Activated T-helper 1 cell treated with Interleukin-2 at 50 U/mL for 16 hours (primary cell): ENCODE measurements around the gene DBH.

Source experiments
- DNase-seq: peaks from one replicate; pipeline ENCODE4 v3.0.0-alpha.2; 2020; ENCODE audit warnings: low read depth

Gene DBH

DNA sequence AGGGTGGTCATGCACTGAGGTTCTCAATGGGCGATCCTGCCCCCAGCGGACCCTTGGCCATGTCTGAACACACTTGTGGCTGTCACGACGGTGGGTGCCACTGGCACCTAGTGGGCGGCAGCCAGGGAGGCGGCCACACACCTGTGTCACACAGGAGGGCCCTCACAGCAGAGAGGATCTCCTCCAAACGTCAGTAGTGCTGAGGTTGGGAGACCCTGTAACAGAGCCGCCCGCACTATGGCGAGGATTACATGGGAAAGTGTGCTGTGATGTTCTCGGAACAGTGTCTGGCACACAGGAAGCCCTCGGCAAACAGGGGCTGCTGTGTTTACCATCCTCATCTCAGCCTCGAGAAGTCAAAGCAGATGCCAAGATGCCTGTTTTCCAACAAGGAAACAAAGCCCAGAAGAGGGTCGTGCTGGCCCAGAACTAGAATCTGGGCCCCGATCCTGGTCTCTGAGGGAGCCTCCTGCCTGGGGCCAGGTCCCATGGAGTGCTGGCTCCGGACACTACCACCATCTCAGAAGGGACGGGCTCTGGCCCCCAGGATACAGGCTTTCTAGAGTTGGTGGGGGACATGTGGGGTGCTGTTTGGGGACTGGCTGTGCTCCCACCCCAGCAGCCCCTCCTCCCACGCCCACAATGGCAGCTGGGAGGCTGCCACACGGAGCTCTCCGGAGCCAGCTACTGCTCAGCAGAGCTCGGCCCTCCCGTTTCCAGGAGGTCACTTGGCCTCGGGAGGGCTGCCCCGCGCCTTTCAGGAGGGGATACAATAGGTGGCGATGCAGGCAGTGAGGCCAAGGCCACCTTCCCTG lies 48.2 kb downstream of the DBH start:
- DNase-seq, result no peak

DNA sequence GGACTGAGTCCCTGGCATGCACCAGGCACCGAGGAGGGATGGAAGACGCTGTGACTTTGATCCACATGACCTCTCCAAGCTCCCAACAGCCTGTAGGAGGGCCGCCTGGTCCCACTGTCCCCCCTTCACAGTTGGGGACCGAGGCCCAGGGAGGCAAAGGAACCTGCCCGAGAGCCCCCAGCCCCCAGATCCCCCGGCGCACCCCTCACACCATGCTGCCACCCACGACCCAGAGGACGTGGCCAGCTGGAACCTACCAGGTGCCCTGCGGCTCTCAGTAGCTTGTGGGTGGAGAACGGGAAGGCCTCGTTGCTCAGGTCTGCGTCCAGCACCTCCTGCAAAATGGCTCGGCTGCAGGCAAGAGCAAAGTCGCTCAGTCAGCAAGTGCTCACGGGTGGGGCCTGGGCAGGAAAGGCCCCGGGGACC lies 48.8 kb downstream of the DBH start:
- no peak for DNase-seq

DNA sequence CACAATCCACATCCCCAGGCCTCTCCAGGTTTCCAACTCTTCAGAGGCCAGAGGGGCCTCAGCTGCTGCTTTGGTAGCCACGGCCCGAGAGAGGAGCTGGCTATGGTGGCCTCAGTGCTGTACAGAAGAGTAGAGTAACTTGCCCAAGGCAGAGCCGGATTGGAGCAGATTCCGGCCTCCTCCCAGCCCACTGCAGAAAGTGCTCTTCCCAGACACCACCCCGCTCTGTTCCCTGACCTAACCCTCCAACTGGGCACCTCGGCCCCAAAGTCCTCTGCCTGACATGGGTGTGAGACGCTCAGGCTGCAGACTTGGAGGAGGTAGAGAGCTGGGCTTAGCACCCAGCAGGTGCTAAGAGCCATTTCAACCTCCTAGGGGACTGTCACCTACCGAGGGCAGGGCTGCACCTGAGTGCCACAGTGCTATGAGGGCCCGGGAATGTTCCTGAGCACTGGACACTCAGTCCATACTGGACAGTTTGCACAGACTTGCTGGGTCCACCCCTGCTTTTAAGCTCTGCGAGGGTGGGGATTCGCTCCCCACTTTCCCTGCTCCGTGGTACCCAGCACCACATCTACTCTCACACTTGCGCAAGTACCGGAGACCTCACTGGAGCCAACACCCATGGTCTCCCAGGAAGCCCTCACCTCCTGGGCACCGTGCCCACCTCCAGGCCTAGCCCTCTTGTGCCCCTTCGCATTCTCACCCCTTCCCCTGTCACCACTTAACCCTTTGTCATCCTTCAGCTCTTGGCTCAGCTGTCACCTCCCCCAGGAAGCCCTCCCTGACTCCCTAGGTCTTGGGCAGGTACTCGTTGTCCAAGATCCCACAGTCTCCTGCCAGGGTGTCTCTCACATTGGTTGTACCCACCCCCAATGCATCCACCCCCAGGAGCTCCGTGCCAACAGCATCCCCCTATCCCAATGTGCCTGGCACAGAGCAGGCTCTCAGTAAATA lies 49.8 kb downstream of the DBH start:
- no peak for DNase-seq

DNA sequence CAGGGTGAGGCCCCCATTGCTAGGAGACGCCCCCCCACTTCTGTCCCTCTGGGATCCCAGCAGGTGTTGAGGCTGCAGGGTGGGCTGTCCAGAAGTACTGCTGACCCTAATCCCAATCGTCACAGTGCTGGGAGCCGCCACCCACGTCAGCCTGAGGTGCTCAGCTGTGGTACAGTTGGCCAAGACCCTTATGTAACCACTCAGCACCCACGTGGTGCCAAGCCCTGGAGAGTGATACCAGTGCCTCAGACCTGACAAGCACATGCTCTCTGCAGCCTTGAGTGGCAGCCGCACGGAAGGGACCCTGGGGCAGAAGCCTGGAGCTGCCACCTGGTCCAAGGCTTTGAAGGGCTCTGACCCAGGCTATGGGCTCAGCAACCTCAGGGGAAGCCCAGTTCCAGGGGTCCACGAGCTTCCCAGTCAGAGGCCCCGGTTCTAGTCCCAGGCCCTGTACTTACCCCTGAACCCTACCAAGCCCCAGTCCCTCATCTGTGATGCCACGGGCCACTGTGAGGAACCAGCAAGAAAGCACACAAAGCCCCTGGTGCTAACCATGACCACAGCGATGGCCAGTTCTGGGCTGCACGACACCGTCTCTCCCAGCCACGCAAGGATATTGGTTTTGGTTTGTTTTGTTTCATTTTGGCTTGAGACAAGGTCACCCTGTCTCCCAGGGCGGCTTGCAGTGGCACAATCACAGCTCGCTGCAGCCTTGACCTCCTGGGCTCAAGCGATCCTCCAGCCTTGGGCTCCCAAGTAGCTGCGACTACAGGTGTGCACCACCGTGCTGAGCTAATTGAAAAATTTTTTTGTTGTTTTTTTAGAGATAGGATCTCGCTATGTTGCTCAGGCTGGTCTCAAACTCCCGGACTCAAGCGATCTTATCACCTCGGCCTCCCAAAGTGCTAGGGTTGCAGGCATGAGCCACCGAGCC lies 50.7 kb downstream of the DBH start:
- no peak for DNase-seq

DNA sequence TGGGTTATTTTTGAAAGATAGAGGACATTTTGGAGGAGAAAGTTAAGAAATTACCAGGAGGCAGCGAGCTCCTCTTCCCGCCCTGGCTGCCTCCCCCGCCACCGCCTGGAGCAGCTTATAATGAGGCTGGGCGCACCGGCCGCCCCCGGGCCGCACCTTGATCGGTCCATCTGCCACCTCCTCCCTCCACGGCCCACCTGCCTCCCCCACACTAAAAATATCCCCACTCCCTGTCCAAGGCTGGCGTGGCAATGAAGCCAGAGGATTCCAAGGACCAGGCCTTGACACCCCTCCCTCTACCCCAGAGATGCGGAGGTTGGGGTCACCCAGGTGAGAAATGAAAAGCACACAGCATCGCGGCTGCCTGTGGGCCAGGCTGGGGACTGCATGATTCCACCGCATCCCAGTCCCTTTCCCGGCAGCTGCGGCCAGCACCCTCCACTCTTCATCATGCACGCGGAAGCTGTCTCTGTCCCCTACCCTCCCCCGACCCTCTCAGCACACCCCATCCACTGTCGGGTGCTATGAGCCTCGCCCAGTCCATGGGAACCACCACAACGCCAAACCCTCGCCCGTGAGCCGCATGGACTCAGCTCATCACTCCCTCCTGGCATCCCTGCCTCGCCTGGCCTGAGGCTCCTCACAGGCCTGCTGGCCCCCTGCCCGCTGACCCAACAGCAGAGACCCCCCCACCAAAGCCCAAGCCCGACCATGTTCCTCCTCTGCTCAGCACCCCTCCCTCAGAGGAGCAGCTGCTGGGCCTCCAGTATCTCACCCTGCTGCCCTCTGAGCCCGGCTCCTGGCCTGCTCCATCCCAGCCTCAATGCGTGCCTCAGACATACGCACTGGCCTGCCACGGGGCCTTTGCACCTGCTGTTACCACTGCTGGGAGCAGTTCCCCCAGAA lies 51.9 kb downstream of the DBH start:
- no peak for DNase-seq

DNA sequence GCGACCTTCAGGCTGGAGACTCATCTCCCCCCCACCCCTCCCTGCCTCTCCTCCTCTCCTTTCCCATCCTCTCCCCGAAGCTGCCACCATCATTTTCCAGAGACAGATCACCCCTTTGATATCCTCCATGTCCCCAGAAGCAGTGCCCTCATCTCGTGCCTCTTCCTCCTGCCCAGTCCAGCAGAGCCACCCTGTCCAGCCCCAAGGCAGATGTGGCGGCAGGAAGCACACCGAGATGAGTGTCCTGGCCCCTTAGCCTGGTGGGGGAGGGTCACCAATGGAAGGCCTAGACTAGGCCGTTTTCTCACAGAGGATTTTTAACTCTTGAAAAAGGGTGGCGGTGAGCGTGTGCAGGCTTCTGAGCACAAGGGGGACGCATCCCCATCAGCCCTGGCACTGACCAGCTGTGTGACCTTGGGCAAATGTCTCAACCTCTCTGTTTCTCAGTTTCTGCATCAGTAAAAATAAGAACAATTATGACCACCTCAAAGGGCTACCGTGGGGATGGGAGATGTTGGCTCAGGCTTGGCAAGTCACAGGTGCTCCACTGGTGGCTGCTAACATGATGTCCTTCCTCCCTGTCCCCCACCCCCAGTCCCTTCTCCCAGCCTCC lies 53.1 kb downstream of the DBH start:
- no peak for DNase-seq

DNA sequence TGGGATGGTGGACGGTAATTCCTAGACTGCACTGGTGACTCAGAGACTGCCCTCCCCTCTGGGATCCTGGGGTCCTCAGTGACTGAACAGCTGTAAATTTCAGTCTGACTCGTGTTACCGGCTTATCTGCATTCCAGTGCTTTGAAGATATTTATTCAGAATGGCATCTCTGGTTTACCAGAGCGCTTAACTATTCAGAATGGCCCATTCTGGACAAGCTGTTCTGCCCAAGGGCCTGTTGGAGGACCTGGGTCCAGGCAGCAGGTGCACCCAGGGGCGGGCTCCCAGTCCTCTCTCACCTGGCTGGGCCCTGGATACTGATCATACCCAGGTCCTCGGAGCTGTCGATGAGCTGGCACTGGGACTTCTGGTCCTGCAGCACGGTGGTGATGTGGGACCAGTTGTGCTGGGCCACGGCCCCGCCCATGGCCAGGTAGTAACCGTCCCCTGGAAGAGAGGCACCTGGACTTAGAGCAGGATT lies 54.0 kb downstream of the DBH start:
- no peak for DNase-seq

DNA sequence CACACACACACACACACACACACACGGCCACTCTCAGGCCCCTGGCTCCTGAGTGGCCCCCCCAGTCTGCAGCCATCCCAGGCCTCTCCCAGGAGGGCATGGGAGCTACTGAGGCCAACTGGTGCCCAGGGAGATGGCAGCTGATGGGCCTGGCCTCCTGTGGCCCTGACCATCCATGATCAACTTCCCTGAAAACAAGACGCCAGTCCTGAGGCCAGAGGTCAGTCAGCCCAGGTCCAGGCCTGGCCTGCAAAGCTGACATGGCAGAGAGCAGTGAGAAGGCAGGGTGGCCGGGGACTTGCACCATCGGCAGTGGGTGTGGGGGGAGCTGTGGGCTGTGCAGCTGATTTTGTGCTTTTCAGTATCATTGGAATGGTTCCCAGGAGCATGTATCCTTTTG lies 55.0 kb downstream of the DBH start:
- no peak for DNase-seq

DNA sequence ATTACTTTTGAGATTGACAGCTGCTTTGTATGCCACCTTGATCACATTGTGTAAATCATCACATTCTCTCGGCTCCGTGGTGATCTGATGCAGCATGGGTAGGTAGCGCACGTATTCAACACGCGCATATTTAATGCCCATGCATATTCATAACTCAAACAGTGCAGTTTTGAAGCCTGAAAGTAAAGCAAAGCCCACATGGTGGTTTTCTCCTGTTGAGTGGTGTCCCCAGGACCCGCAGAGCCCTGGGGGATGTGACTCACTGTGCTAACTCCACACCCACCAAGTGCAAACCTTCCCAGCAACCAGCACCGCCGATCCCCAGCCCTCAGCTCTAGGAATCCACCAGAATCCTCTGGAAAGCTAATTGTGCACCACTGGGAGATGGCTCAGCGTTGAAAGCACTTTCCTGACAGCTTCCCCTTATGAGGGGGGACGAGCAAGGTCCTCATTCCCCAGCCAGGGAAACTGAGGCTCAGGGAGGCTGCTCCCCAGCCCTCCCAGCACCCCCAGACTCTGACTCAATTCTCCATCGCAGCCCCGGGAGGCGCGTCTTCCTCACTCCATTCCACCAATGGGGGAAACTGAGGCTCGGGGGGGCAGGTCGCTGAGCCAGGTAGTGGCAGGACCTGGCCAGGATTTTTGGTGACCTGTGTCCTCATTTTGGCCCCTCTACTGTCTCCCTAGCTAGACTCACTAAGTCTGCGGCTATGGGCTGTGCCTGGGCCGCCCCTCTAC lies 55.6 kb downstream of the DBH start:
- DNase-seq, result no peak

DNA sequence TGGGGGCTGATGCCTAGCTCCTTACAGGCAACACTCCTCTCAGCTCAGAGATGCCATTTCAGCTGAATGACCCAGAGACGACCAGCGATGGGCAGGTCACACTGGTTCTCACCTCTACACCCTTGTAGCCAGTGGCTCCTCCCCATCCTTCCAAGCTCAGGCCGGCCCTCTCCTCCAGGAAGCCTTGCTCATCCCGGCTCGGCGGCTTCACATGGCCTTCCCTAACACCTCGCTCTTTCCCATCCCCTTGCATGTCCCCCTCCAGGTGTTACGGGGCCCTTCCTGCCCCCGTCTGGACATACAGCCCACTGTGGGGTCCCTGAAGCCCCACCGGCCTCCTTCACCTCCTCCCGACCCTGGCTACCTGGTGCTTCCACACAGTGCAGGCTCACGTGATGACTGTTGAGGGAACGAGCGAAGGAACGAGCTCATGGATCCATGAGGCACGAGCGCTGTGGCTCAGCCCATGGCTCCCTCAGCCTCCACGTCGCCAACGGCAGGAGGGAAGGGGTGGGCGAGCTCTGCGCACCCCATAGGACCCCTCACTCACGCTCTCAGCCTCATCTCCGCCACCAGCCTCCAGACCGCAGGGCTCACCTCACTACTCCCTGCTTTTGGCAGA lies 56.3 kb downstream of the DBH start:
- no peak for DNase-seq

DNA sequence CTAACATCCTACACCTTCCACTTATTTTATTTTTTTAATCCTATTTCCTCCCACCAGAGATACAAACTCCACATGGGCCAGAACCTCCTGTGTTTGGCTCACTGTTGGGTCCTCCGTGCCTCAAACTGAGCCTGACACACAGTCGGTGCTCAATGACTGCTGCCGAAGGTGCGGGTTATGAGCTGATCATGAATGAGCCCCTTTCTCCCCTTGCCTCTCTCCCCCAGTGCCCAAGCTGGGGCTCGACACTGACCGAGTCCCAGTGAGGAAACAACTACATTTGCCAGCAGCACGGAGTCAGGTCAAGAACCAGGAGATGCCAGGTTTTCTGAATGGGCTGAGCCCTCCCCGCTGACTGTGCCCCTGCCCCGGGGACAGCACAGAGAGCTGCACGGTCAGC lies 57.0 kb downstream of the DBH start:
- no peak for DNase-seq

DNA sequence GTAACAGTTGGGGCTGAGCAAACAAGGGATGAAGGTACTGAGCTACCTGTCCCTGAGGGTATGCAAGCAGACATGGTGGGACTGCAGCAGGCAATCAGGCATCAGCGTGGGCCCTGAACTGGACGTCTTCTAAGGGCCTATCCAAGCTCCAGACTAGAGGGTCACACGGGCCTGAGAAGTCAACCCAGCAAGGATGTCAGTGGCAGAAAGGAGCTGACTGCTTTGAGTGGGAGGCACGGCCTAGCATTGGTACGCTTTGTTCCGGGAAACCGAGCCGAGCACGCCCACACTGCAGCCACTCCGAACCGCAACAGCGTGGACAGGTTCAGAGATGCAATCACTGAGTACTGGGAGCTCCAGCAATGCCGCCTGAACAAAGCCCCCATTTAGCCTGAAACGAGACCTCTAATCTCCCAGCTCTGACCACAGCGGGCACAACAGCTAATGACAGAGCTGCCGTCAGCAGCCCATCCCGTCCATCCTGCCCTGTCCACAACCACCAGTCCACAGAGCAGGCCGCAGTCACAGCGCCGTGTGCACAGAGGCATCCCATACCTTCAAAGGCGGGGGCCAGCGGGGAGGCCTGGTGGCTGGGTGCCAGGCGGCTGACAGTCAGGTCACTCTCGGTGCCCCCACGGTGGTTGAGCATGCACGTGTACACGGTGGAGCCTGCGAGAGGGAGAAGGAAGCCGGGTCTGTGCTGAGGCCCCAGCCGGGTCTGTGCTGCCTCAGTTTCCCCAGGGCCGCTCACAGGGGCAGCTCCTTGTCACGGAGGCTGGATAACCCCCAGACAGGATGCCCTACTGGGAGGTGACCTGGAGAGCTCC lies 57.8 kb downstream of the DBH start:
- no peak for DNase-seq

DNA sequence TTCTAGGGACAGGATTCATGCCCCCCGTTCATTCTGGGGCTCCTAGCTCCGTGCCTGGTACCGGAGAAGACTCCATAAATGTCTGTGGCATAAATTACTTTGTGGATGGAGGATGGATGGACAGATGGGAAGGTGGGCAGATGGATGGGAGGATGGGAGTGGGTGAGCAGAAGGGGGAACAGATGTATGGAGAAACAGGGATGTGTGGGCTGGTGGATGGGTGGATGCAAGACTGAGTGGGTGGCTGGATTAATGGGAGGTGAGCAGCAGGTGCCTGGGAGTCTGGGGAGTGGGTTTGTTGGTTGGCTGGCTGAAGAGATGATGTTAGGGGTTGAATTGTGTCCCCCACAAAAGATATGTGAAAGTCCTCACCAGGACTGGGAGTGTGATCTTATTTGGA lies 58.5 kb downstream of the DBH start:
- DNase-seq, result no peak

DNA sequence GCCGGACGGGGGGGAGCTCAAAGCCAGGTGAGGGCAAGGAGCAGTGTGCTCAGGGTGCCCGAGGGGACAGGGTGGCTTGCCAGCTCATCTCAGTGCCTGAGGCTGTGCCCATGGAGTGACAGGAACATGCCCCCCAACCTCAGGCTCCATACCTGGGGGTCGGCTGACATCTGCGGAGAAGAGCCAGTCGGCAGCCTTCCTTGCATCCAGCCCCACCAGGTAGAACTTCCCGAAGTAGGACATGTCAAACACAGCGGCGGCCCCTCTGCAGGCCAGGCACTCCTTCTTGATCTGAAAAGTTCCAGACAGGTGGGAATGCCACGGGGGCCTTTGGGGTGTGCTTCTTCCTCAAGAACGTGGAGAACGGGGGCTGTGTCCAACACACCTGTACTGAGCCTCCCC lies 59.9 kb downstream of the DBH start:
- no peak for DNase-seq

DNA sequence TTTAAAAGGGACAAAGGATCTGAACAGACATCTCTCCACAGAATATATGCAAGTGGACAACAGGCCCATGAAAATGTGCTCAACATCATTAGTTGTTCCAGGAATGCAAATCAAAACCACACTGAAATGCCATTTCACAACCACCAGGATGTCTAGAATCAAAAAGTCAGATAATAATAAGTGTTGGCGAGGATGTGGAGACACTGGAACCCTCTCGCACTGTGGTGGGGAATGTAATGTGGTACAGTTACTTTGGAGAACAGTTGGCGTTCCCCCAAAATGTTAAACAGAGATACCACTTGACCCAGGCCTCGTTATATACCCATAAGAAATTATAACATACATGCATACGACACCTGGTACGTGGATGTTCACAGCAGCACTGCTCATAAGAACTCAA lies 63.4 kb downstream of the DBH start:
- no peak for DNase-seq

DNA sequence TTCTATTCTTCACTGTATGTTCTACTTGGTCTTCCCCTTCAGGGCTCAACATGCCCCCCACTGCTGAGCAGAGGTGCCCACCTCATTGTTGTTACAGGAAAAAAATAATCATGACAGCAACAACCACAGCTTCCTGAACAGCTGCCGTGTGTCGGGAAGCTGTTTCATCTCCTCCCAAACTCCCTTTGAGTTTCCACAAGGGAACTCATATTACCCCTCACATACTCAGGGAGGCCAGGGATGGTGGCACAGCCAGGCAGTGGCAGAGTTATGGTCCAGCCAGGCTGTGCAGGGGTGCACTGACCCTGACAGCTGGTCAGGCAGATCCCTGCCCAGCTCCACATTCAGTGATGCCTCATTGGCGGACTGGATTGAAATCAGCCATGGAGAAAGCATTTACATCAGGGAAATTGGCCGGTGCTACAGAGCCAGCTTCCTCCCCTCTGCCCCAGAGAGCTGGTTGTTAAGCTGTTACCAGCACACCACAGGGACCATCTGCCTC lies 64.7 kb downstream of the DBH start:
- DNase-seq, result no peak

DNA sequence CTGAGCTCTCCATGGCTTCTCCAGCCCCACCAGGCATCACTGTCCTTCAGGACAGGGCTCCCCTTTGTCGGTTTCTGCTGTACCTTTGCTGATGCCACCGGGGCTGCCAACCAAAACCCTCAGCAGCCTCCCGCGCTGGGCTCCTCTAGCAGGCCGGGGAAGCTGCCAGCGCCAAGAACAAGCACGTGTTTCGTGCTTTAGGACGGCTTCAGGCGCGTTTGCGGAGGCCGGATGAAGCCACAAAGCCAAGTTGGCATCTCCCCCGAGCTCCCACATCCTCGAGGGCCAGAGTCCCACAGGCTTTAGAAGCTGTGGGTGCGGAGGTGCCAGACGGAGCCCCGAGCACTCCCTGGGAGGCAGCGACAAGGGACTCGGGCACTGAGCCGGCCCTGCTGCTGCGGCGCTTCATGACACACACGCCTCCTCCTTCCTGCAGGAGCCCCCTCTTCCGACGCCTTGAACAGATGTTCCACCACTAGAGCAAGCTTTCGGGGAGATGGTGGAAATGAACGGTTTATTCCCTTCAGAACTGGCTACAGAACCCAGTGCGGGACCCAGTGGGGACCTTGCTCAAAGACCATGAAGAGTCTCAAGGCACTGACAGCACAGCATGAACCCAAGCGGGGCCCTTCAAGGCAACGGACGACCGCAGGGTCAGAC lies 65.3 kb downstream of the DBH start:
- DNase-seq, result peak; percentile 32
